Transverse colon (tissue), 4 donors: Measurements from ENCODE around the gene PACRGL.

Experiments
- CTCF ChIP-seq, 5 experiments: fragments of 200-600 bp in 3 of 5; fragments of 450-650 bp in 2 of 5; sonication (generic) in 3 of 5; IDR thresholded peaks; 1 replicate in 2 of 5; 2 replicates in 3 of 5; pipeline ENCODE4 v1.5.1; 2016 to 2017; ENCODE audit warnings: antibody characterized with exemption in 5 of 5, inconsistent platforms in 3 of 5, mild to moderate bottlenecking in 2 of 5, moderate library complexity in 1 of 5
- POLR2A ChIP-seq: fragments of 450-650 bp; IDR thresholded peaks from one replicate; pipeline ENCODE4 v1.6.1; 2016; ENCODE audit warnings: antibody characterized with exemption, mild to moderate bottlenecking, moderate library complexity
- POLR2AphosphoS5 ChIP-seq, 3 donors: sonication (generic); formaldehyde crosslinking; IDR thresholded peaks; one replicate each; pipeline ENCODE4 v1.6.1; 2016; ENCODE audit warnings: antibody characterized with exemption in 3 of 3

DNA sequence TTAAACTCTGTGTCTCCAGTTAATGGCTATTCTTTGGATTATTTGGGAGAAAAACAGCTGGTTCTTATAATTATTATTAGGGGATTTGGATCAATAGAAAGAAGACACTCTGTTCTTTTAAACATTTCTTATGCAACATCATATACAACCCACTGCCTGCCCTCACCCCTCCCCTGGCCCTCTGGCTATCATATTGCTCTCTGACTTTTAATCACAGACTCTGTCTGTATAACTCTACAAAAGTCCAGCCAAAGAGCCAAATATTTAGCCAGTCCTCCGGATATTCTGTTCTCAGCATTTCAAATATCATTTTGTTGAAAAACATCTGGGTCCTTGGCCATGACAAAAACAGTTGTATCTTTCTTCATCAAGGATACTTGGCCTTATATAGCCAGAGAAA is 19.0 kb upstream of the PACRGL start:
- TF ChIP-seq POLR2A = no peak
- TF ChIP-seq CTCF (IDR thresholded peaks at IDR 0.05) = no peak
- TF ChIP-seq POLR2AphosphoS5 (IDR thresholded peaks at IDR 0.05) = peak in 1 of 3 donors; percentile 40
